Neural cell (in vitro differentiated cells): ENCODE measurements around the gene GRID1. TPM values are rescaled to one million over a fixed set of nuclear protein-coding genes. Genes with fewer than 3 reads are reported as not detected.

Experiments
- H2AFZ ChIP-seq: fragments of 200-600, 300-800 bp; sonication (generic), shearing (Covaris generic); 2 replicates; pipeline ENCODE4 v1.6.0; 2014; ENCODE audit warnings: low read depth, mild to moderate bottlenecking, antibody characterized with exemption, low read length, moderate library complexity
- H3F3A ChIP-seq: fragments of 200-600 bp; shearing (Covaris generic); 2 replicates; pipeline ENCODE4 v1.6.1; 2016; ENCODE audit warnings: mild to moderate bottlenecking, moderate library complexity, mixed read lengths, antibody characterized with exemption, low read length; ENCODE audit not compliant: insufficient read depth, poor library complexity, severe bottlenecking
- H3K27ac ChIP-seq: fragments of 200-600, 300-800 bp; sonication (generic), shearing (Covaris generic); 2 replicates; pipeline ENCODE4 v1.5.1; 2014; ENCODE audit warnings: mild to moderate bottlenecking, low read length, moderate library complexity
- H3K27me3 ChIP-seq: fragments of 300-800, 200-600 bp; sonication (generic), shearing (Covaris generic); 2 replicates; pipeline ENCODE4 v1.6.0; 2014; ENCODE audit warnings: mild to moderate bottlenecking, low read depth, low read length, moderate library complexity; ENCODE audit not compliant: insufficient read depth
- H3K36me3 ChIP-seq: fragments of 300-800, 200-600 bp; sonication (generic), shearing (Covaris generic); 2 replicates; pipeline ENCODE4 v1.5.1; 2014; ENCODE audit warnings: mild to moderate bottlenecking, antibody characterized with exemption, low read length, moderate library complexity; ENCODE audit not compliant: insufficient read depth
- H3K4me2 ChIP-seq: fragments of 300-800, 200-600 bp; sonication (generic), shearing (Covaris generic); 2 replicates; pipeline ENCODE4 v1.6.0; 2014; ENCODE audit warnings: mild to moderate bottlenecking, low read length
- H3K4me3 ChIP-seq: fragments of 300-800, 200-600 bp; sonication (generic), shearing (Covaris generic); 2 replicates; pipeline ENCODE4 v1.5.1; 2014; ENCODE audit warnings: mild to moderate bottlenecking, low read length, moderate library complexity
- H3K79me2 ChIP-seq: fragments of 200-600 bp; shearing (Covaris generic); replicated peaks from 2 replicates; pipeline ENCODE4 v1.6.0; 2014; ENCODE audit warnings: mild to moderate bottlenecking, low read length, moderate library complexity; ENCODE audit not compliant: insufficient read depth
- H3K9ac ChIP-seq: fragments of 300-800, 200-600 bp; sonication (generic), shearing (Covaris generic); 2 replicates; pipeline ENCODE4 v1.6.1; 2016; ENCODE audit warnings: mild to moderate bottlenecking, low read length, mixed read lengths
- H3K9me2 ChIP-seq: fragments of 200-600 bp; shearing (Covaris generic); 2 replicates; pipeline ENCODE4 v1.6.1; 2016; ENCODE audit warnings: mild to moderate bottlenecking, low read length, mixed read lengths; ENCODE audit not compliant: insufficient read depth
- H3K9me3 ChIP-seq: fragments of 200-600, 300-800 bp; sonication (generic), shearing (Covaris generic); 2 replicates; pipeline ENCODE4 v1.6.1; 2016; ENCODE audit warnings: mild to moderate bottlenecking, mixed run types, low read length, moderate library complexity, mixed read lengths
- H4K20me1 ChIP-seq: fragments of 200-600 bp; shearing (Covaris generic); 2 replicates; pipeline ENCODE4 v1.6.1; 2016; ENCODE audit warnings: mild to moderate bottlenecking, mixed run types; ENCODE audit not compliant: insufficient read depth
- EP300 ChIP-seq: fragments of 450-650 bp; conservative IDR thresholded peaks from 2 replicates; pipeline ENCODE4 v1.6.1; 2014; ENCODE audit warnings: antibody characterized with exemption, mild to moderate bottlenecking, moderate library complexity; ENCODE audit not compliant: poor library complexity, severe bottlenecking
- EZH2 ChIP-seq: fragments of 200-600, 300-800 bp; shearing (Covaris generic), sonication (generic); IDR thresholded peaks from 2 replicates; pipeline ENCODE4 v1.6.1; 2014; ENCODE audit warnings: antibody characterized with exemption, low read length, borderline replicate concordance, mild to moderate bottlenecking; ENCODE audit not compliant: insufficient read depth, poor library complexity, severe bottlenecking
- MXI1 ChIP-seq: fragments of 450-650 bp; conservative IDR thresholded peaks from 2 replicates; pipeline ENCODE4 v1.6.1; 2014; ENCODE audit warnings: antibody characterized with exemption, mild to moderate bottlenecking; ENCODE audit not compliant: poor library complexity, severe bottlenecking
- POLR2AphosphoS5 ChIP-seq: IDR thresholded peaks from 2 replicates; pipeline ENCODE4 v1.6.1; 2012
- RAD21 ChIP-seq: fragments of 450-650 bp; conservative IDR thresholded peaks from 2 replicates; pipeline ENCODE4 v1.6.1; 2014; ENCODE audit warnings: antibody characterized with exemption, mild to moderate bottlenecking, moderate library complexity
- SMC3 ChIP-seq: fragments of 450-650 bp; conservative IDR thresholded peaks from 2 replicates; pipeline ENCODE4 v1.6.1; 2014; ENCODE audit warnings: antibody characterized with exemption, mild to moderate bottlenecking, moderate library complexity; ENCODE audit not compliant: poor library complexity
- TAF1 ChIP-seq: IDR thresholded peaks from 2 replicates; pipeline ENCODE4 v1.6.1; 2012; ENCODE audit warnings: low read depth
- polyA plus RNA-seq: library from polyadenylated mRNA; depleted of rRNA; stranded (reverse); fragments of >200 nt; gene quantifications from 2 replicates; pipeline ENCODE4 v1.2.3, GENCODE V29; 2014
- TF ChIP-seq, protein P1 (sequence below): IDR thresholded peaks from 2 replicates; pipeline ENCODE4 v1.6.1; 2012; ENCODE audit warnings: borderline replicate concordance
- TF ChIP-seq, protein P2 (sequence below): fragments of 450-650 bp; IDR thresholded peaks from 2 replicates; pipeline ENCODE4 v1.5.1; 2014; ENCODE audit warnings: antibody characterized with exemption, mild to moderate bottlenecking, moderate library complexity; ENCODE audit not compliant: poor library complexity, severe bottlenecking

GRID1 gene
- polyA plus RNA-seq, 1 donor from 2014 or later, result 7.3 TPM

DNA sequence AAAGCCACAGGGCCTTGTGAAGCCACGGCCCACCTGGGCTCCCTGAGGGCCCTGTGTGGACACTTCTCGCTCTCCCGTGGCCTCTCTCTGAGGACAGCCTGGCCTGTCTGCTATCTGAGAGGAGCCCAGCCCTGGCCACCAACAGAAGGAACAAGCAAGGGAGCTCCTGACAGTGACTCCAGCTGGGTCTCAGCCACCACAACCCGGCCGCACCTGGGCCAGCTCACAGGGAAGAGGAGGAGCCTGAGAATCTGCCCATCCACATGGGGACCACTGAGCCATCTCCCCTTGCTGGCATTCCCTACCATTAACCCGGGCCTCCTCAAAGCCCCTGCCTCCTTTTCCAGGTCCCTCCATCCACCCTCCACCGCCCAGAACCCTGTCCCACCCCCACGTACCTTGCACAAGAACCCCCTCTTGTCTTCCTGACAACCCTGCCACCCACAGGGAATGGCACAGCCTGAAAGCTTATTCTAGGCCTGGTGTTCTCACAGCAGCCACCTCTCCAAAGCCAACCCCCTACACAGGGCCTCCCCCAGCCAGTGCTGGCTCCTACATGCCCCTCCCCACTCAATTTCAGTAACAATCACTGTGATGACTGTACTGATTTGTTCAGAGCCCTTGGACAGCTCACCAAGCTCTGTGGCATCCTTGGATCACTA is 120.2 kb downstream of the GRID1 start:
- Histone ChIP-seq H3K4me2 (no peak overlapping the region), H3K27me3 (no peaks in the 10 kb centered on the region), H4K20me1 (no peaks in the 10 kb centered on the region), H3K9me2 (no peaks in the 10 kb centered on the region), H3K36me3 (no peaks in the 10 kb centered on the region), H3K9me3 (no peaks in the 10 kb centered on the region), H3F3A (no peaks in the 10 kb centered on the region), H3K9ac (no peak overlapping the region), H3K4me3 (no peak overlapping the region), H3K27ac (no peak overlapping the region), H3K79me2 (no peaks in the 10 kb centered on the region), H2AFZ (no peak overlapping the region)
- TF ChIP-seq TAF1, result no peak
- no peak for TF ChIP-seq POLR2AphosphoS5
- TF ChIP-seq RAD21, result no peak
- TF ChIP-seq EZH2, result no peak
- no peak for TF ChIP-seq SMC3
- TF ChIP-seq, protein P1, sequence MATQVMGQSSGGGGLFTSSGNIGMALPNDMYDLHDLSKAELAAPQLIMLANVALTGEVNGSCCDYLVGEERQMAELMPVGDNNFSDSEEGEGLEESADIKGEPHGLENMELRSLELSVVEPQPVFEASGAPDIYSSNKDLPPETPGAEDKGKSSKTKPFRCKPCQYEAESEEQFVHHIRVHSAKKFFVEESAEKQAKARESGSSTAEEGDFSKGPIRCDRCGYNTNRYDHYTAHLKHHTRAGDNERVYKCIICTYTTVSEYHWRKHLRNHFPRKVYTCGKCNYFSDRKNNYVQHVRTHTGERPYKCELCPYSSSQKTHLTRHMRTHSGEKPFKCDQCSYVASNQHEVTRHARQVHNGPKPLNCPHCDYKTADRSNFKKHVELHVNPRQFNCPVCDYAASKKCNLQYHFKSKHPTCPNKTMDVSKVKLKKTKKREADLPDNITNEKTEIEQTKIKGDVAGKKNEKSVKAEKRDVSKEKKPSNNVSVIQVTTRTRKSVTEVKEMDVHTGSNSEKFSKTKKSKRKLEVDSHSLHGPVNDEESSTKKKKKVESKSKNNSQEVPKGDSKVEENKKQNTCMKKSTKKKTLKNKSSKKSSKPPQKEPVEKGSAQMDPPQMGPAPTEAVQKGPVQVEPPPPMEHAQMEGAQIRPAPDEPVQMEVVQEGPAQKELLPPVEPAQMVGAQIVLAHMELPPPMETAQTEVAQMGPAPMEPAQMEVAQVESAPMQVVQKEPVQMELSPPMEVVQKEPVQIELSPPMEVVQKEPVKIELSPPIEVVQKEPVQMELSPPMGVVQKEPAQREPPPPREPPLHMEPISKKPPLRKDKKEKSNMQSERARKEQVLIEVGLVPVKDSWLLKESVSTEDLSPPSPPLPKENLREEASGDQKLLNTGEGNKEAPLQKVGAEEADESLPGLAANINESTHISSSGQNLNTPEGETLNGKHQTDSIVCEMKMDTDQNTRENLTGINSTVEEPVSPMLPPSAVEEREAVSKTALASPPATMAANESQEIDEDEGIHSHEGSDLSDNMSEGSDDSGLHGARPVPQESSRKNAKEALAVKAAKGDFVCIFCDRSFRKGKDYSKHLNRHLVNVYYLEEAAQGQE, result no peak
- no peak for TF ChIP-seq MXI1
- TF ChIP-seq, protein P2, sequence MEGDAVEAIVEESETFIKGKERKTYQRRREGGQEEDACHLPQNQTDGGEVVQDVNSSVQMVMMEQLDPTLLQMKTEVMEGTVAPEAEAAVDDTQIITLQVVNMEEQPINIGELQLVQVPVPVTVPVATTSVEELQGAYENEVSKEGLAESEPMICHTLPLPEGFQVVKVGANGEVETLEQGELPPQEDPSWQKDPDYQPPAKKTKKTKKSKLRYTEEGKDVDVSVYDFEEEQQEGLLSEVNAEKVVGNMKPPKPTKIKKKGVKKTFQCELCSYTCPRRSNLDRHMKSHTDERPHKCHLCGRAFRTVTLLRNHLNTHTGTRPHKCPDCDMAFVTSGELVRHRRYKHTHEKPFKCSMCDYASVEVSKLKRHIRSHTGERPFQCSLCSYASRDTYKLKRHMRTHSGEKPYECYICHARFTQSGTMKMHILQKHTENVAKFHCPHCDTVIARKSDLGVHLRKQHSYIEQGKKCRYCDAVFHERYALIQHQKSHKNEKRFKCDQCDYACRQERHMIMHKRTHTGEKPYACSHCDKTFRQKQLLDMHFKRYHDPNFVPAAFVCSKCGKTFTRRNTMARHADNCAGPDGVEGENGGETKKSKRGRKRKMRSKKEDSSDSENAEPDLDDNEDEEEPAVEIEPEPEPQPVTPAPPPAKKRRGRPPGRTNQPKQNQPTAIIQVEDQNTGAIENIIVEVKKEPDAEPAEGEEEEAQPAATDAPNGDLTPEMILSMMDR, result no peak
- no peak for TF ChIP-seq EP300

GRCh38 chr10:86245015-86245394 is 121.6 kb downstream of the GRID1 start:
- H3F3A ChIP-seq, result no peaks in the 10 kb centered on the region
- no peak overlapping the region for H3K27ac ChIP-seq
- H2AFZ ChIP-seq, result no peak overlapping the region
- no peaks in the 10 kb centered on the region for H3K9me2 ChIP-seq
- H3K4me2 ChIP-seq, result no peak overlapping the region
- H3K9me3 ChIP-seq, result no peaks in the 10 kb centered on the region
- H3K27me3 ChIP-seq, result no peaks in the 10 kb centered on the region
- H3K79me2 ChIP-seq, result no peaks in the 10 kb centered on the region
- TF ChIP-seq EZH2, result no peak
- H3K9ac ChIP-seq, result no peak overlapping the region
- H3K4me3 ChIP-seq, result no peak overlapping the region
- H3K36me3 ChIP-seq, result no peaks in the 10 kb centered on the region
- H4K20me1 ChIP-seq, result no peaks in the 10 kb centered on the region
